Myocyte (in vitro differentiated cells): ENCODE measurements around the gene HHATL. TPM values are rescaled to one million over a fixed set of nuclear protein-coding genes. Genes with fewer than 3 reads are reported as not detected.

Experiments
- DNase-seq: peaks from one replicate; pipeline ENCODE4 v3.0.0-alpha.2; 2012; ENCODE audit warnings: low read depth
- total RNA-seq: library from RNA; depleted of rRNA; stranded (reverse); fragments of >200 nt; gene quantifications from 2 replicates; pipeline ENCODE4 v1.2.3, GENCODE V29; 2014

Gene HHATL
- total RNA-seq, 1 donor from 2014 or later, result 26.6 TPM

DNA sequence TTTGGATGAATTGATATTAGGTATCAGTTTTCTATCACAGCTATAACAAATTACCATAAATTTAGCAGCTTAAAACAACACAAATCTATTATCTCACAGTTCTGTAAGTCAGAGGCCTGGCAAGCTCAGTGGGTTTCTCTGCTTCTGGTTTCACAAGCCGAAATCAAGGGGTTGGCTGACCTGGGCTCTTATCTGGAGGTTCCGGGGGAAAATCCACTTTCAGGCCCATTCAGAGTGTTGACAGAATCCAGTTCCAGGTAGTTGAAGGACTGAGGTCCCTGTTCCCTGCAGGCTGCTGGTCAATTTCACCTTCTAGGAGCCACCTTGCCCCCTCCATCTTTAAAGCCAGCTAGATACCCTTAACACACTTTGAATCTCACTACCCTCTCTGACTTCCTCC is 11.1 kb upstream of the HHATL start:
- DNase-seq, result no peak

DNA sequence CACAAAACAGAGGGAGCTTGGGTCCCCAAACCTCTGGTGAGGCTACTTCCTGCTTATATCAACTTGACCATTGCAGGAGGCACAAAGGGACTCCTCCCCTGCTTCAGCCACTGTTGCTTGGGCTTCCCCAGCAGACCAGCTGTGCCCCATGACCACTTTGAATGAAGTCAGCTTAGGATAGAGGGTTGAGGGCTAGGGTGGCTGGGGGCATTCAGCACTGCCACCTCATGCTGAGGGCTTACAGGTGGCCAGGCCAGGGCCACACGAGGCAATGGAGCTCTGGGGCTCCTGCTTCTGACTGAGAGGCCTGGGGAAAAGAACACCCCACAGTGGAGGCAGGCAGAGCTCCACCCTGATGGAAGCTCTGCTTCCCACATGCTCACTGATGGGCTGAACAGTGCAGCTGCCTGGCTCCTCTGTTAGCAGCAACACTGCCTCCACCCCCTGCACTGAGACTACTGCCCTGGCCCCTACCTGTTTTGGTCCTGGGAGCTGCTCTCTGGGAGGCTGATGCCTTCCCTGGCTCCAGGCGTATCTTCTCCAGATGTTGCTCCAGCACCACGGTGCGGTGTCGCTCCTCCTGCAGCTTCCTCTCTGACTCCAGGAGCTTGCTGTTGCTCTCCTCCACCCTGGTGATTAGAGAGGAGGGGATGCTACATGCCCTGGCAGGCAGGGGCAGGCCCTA is 10.2 kb upstream of the HHATL start:
- no peak for DNase-seq

DNA sequence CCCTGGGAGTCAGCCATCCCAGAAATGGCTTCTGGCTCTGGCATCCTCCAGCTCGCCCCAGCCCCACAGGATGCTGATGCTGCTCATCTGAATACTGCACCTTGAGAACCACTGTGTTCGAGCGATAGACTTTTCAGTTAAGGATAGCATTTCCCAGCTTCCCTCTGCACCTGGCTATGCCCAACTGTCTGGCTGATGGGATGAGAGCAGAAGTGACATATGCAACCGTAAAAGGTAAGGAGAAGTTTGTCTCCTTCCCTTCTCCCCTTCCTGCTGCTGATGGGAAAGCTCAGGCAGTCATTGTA is 9.7 kb upstream of the HHATL start:
- no peak for DNase-seq

DNA sequence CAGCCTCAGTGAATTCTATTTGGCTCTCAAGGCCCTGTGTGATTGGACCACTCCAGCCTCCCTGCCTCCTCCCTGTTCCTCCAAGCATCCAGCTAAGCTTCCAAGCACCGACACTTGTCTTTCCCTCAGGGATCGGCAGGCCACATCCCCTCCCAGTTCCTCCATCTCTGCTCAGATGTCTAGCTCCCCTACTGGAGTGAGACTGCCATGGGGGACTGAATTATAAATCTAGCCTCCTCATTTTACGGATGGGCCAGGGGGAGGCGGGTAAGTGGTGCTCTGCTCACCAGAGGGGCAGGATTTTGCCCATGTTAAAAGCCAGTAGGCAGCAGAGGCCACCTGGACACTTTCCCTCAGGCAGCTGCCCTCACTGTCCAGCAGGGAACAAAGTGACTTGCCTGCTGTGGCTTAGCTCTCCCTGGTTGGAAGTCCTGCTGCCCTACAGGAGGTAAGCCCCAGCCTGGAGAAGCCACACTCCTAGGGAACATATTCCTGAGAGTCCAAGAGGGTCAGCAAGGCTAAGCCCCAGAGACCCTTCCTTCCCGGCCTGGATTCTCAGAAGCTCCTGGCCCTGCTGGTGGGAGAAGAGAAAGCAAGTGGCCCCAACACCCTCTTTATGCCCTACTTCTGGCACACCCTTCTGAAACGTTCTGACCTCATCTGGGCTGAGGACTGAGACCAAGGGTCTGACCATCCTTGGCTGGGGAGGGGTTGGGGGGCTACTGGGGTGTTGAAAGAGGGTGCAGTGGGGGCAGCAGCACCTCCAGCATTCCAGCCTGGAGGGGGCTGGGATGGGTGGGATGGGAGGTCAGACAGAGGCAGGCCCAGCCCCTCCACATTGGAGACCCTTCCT is 9.1 kb upstream of the HHATL start:
- DNase-seq, result peak; percentile 25

DNA sequence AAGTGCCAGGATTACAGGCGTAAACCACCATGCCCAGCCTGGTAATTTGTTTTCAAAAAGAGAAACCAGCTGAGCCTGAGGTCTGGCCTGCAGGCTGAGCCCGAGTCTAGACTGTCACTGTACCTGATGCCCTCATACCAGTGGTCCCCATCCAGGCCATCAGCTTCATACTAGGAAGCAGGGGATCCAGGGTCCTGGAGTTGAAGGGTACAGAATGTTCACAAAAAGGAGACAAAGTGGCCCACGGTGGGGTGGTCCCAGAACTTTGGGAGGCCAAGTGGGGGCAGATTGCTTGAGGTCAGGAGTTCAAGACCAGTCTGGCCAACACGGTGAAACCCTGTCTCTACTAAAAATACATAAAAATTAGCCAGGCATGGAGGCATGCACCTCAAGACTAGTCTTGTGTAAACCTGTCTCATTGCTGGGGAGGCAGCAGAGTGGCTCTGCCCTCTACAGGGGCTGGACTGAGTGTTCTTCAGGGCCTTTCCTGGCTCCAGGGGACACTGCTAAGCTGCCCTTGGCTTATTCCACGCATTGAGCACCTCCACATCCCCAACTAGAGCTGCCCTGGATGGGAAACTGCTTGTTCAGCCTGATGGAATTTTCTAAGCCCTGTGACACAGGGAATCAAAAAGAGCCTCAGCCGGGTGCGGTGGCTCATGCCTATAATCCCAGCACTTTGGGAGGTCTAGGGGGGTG is 7.9 kb upstream of the HHATL start:
- no peak for DNase-seq

DNA sequence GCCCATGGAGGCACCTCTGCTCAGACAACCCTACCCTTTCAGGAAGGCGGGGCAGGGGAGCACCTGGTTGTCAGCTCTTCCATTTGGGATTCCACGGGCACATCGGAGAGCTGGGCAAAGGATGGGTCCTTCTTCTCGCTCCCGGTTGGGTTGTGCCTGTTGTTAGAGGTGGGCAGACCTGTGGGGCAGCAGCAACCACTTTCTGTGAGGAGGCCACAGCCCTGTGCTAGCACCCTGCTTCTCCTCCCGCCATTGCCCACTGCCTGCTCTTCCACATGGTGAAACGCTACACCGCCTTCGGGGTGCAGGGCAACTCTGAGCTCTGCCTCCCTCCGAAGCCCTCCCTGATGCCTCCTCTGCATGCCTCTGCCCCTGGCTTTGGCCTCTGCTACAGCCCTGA is 7.0 kb upstream of the HHATL start:
- DNase-seq, result no peak

DNA sequence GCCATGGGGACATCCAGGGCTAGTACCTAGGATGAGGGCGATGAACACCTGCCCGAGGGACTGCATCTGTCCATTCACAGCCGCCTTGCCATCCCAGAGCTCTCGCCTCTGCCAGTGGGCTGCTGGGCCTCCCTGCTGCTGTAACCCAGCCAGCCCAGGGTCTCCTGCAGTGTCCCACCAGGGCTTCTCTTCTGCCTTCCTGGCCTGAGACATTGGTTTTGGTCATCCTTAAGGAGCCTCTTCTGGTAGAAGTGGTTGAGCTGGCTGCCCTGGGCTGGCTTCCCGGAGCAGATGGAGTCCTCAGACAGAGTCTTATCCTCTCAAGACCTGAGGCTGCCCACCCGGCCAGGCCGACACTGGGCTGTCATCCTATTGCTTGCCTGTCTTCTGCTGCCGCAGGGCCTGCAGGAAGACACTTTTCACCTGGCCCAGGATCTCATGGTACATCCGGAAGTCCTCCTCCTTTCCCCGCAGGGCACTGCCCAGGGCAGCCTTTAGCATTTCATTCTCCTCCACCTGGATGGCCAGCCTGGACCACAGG is 6.1 kb upstream of the HHATL start:
- DNase-seq, result no peak

DNA sequence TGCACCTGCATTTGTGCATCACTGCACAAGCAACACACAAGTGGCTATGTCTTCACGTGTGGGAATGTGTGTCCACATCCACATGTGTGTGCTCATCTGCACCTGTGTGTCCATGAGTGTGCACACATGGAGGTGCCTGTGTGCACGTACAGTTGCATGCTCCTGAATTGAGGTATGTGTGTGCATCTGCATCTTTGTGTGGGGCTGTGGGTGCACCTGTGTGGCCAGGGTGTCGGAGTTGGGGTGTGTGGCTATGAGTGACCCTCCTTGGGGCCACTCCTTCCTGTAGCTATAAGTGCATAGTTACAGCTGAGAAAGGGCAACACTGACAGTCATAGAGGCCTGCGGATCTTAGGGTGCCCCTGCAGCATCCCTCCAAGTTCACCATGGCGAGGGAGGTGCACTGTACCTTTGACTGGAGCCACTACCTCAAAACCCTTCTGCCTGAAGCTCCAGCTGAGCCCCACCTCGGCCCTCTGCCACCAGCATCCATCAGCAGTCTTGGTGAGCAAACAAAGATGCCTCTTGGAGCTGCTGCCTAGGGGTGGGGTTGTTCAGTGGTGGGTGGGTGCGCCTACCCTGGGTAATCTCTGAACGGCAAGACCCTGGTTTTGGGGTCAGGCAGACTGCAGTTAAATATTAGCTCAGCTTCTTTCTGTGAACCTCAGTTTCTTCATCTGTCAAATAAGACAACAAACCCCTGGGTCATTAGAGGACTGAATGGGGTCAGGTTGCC is 5.2 kb upstream of the HHATL start:
- DNase-seq, result no peak

DNA sequence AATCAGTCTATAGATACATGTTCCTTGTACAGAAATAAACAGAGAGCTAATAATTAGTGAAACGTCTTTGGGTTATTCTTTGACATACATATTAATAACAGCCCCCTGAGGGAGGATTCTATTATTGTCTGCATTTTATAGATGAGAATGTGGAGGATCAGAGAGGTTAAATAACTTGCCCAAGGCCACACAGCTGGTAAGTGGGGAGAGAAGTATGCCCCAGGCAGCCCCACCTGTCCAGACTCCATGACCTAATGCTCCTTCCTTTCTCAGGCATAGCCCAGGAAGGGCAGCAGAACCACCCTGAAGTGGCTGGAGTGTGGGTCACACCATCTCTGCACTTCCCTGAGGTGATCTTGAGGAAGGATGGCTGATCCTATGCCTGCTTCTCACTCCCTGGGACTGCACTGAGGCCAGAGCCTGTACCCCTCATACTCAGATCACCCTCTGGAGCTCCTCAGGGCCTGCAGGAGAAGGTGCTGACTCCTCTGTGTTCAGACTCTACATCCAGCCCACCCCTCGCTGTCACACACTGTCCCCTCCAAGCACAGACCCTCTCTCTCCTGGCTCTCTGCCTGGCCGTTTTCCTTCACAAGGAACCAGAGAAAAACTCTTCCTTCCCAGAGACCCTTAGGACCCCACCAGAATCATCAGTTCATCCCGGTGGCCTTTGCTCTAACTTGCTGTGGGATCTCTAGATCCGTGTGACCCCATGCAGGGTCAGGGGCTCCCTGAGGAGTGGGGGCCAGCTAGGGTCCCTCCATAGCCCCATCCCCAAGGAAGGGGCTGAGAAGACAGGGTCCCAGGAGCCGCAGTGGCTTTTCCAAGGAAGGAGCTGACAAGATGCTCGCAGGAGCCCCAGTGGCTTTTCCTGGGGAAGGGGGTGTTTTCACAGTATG is 4.4 kb upstream of the HHATL start:
- DNase-seq, result no peak

DNA sequence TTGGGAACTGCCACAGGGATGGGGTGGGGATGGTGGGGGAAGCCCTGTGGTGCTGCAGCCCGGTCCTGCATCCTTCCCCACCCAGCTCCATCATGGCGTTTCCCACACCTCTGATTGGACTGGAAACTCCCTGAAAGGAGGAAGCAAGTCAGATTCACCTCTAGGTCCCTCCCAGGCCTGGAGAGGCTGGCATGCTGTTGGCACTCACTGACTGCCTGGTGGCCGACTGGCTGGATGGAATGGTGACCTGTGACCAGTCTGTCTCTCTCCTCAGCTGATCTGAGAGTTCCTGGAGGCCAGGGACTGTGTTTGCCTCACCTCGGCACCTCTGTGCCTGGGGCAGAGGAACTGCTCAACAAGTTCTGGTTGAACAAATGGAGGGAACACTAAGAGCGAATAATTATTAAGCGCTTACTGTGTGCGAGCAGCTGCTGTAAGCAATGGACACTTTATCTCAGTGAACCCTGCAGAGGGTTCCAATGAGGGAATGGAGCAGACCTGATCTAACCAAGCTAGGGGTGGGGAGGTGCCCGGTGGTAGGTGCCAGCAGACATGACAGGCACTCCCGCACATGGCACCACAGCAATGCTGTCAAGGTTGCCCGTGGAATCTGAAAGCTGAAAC is 3.5 kb upstream of the HHATL start:
- DNase-seq, result no peak

DNA sequence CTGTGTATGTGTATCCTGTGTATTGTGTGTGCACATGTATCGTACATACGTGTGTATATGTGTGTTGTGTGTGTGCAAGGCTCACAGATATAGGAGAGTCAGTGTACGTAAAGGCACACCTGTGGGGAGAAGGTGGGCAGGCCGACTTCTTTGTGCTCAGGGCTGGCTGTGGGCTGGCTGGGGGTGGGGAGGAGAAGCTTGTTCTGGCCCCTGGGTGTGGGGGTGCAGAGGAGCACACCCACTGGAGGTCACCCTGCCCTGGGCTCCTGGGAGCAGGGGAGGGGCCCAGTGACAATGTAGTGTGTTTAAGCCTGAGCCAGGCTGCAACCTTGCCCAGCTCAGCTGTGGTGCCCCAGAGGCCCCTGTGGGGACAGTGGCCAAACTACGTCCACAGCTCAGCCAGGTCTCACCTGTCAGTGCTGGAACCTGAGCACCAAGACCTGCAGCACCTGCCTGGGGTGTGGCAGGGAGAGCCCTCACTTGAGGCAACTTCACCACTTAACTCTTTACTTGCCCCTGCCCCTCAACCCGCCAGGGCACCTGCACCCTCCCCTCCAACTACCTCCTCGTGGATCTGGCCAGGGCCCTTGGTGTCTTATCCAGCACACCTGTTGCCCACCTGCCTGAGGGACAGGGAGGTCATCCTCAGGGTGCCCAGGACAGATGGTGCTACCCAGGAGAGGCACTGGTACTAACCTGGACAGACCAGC is 2.6 kb upstream of the HHATL start:
- DNase-seq, result no peak

DNA sequence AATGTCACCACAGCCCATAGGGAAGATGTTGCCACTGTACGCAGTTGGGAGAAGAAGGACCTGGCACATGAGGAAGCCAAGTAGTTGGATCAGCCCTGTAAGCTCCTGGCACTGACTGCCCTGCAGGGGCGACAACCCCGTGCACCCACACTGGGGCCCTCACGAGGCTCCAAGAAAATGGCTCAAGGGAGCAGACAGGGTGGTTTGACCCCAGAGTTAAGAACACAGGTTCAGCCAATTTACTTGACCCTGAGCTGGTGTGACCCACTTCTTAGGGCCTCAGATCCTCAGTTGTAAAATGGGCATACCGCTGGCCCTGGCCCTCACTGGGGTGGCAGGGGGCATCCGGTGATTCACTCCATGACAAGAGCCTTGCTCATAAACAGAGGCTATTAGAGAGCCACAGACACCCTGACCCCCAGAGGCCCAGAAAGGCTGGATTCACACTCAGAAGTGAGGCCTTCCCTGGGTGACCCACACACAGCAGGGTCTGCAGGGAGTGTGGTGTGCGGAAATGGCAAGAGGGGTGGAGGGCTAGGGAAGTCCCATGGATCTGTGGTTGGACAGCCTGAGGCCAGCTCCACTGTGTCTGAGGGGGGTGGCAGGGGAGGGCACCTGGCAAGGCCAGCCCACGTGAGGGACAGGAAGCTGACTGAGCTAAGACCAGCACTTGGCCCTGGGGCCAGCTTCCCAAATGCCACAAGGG is 1.7 kb upstream of the HHATL start:
- no peak for DNase-seq

DNA sequence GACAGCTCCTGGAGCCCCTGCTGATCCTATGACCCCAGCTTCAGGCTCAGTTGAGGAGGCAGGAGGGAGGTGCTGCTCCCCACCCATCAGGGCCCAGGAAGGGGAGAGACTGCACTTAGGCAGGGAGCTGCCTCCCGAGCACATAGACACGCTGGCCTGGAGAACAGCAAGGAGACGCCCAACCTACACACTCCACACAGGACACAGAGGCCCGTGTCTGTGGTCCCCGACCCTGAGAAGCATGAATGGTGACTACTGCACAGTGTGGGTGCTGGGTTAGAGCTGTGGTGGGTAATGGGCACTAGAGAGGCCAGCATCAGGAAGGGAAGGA is 1.1 kb upstream of the HHATL start:
- no peak for DNase-seq

DNA sequence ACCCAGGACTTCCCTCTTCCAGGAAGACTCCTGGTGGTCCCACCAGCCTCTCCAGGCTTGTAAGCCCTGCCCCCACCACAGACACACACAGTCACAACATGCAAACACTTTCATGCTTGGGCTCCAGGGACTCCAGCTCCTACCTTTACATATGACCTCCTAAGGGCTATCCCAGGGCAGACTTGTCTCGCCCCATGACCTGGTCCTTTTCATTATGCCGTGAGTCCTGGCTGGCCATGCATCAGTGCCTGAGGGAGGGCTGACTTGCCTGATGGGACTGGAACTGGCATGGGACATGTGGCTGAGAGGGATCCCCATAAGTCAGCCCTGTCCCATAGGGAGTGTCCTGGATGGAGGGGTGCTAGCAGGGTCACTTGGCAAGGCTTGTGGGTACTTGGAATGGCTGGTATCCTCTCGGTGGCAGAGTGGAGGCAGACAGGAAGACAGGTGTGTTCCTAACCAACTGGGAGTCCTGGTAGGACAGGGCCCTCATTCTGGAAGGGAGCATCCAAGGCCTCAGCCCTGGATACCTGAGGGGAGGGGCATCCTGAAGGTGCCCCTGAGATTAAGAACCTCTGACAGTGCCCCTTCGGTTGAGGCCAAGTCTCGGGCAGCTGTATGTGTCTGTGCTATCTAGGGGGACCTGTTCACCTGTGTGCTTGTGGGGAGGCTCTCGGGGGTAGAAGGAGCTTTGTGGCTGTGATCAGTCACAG is 540 bp upstream of the HHATL start:
- DNase-seq, result no peak

DNA sequence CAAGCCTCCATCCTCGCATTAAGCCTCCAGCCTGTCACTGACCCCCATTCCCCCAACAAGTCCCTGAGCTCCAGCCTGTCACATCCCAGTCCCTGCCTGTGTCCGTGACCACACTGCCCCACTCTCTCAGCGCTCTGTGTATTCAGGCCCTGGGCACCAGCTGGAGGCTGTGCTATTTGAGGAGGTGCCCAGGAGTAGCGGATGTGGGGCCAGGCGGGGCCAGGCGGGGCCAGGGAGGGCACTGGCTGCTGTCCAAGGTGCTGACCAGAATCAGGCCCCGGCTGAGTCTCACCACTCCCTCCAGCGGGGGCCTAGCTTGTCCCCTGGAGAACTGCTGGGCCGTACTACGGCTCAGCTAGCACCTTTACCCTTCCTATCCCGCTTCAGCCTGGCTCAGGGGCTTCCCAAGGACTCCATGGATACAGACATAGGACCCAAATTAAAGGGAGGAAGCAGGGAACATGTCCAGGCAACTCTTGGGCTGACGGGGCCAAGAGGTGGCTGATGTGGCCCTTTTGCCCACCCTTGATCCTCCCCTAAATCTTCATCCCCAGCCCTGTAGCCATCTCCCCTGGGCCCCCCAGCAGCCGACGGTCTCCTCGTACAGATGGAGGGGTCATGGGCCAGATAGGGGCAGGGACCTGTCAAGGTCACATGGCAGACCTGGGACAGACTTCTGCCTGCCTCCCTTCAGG is 1.1 kb downstream of the HHATL start:
- DNase-seq, result peak; percentile 95

DNA sequence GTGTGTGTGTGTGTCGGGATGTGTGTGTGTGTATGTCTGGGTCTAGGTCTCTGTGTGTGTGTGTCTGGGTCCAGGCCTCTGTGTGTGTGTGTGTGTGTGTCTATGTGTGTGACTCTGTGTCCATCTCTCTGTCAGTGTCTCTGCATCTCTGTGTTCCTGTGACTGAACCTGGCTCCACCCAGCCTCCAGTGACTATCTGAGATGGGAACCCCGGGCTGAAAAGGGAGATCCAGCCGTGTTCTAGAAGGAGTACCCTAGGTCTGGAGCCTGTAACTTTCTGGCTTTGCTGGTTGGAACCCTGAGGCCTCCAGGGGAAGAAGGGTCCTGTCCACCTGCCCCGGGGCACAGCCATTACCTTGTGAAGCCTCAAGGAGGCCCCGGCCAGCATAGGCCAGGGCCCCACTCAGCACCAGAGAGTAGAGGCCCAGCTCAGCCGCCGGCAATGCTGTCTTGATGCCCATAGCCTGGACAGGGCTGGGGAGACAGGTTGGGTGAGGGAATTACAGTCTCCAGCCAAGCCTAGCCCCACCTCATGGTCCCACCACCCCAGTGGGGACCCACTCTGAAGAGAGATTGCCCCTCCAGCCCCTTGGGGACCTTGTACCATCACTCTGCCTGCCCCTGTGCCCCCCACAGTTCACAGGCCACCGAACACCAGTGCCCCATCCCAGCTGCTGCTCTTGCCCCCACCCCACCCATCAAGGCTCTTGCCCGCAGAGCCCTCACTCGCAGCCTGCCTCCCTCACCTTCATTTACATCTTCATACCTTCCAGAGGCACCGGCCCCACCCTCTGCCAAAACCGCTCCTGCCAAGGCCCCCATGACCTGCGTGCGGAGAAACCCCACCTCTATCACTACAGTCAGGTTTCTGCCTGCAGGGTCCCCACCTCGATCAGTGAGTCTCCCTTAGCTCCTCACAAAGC is 2.0 kb downstream of the HHATL start:
- no peak for DNase-seq
